Right ventricle myocardium superior (tissue), 1 donor: ENCODE measurements around the gene PFKFB3. TPM values are rescaled to one million over a fixed set of nuclear protein-coding genes. Genes with fewer than 3 reads are reported as not detected.
A peak's percentile ranks its signal among the peaks of the same experiment; 100 is the strongest.
"Not testable (repeated sequence)": the region's sequence is repeated elsewhere in the genome, so short reads cannot be mapped to it uniquely, and the experiment has no call there.

Source experiments
- ATAC-seq: fragments of 200-7000 bp; cut with Tn5 transposase; one replicate; pipeline ENCODE4 v1.9.1; 2020; ENCODE audit warnings: mild to moderate bottlenecking; ENCODE audit not compliant: poor library complexity
- DNase-seq: peaks from one replicate; pipeline ENCODE4 v3.0.0-alpha.2; 2020
- intact Hi-C: fragments of 100-400 bp; cut with DNase I; formaldehyde crosslinking; loops from one replicate; pipeline ENCODE4 v1.11.2; 2022
- total RNA-seq: library from RNA; stranded (reverse); fragmentation: NEBNext Ultra II Directional; extraction: Animal tissue kit (Norgen Biotek cat#: 25700); gene quantifications from one replicate; pipeline ENCODE4 v1.2.1, GENCODE V29; 2021
- donor health status: DM: no; HTN: yes; CAD: no; lungs with severe emphysema.

The PFKFB3 gene
- total RNA-seq, 1 donor from 2014 or later: 24.7 TPM

GRCh38 chr10:6247041-6247712, 44.4 kb downstream of the PFKFB3 start:
- ATAC-seq: peak; percentile 25
- intact Hi-C loops: no loop called here
- DNase-seq: no peak

- intact Hi-C loops, ATAC-seq: not testable (repeated sequence)
- peak; percentile 62 for DNase-seq
These were observed 46.2 kb downstream of the PFKFB3 start for GRCh38 chr10:6248908-6249307.

GRCh38 chr10:6249698-6250097, 47.0 kb downstream of the PFKFB3 start:
- intact Hi-C loops: no loop called here
- ATAC-seq: no peak
- no peak for DNase-seq

- no peak for DNase-seq
- intact Hi-C loops: no loop called here
- no peak for ATAC-seq
These were observed 48.0 kb downstream of the PFKFB3 start for GRCh38 chr10:6250745-6251144.

- ATAC-seq: no peak
- DNase-seq: no peak
- intact Hi-C loops: no loop called here
These were observed 51.5 kb downstream of the PFKFB3 start for GRCh38 chr10:6254201-6254600.

- no peak for DNase-seq
- ATAC-seq: no peak
- intact Hi-C loops: no loop called here
These were observed 52.9 kb downstream of the PFKFB3 start for GRCh38 chr10:6255548-6256061.

GRCh38 chr10:6256439-6256838, 53.7 kb downstream of the PFKFB3 start:
- intact Hi-C loops: no loop called here
- DNase-seq: no peak
- ATAC-seq: no peak

GRCh38 chr10:6259153-6259552, 56.4 kb downstream of the PFKFB3 start:
- intact Hi-C loops: no loop called here
- no peak for DNase-seq
- no peak for ATAC-seq

GRCh38 chr10:6260843-6261242, 58.1 kb downstream of the PFKFB3 start:
- ATAC-seq (no peak), DNase-seq (no peak)
- intact Hi-C loops: no loop called here

GRCh38 chr10:6267941-6268340, 65.2 kb downstream of the PFKFB3 start:
- intact Hi-C loops: no loop called here
- no peak for DNase-seq
- no peak for ATAC-seq

GRCh38 chr10:6269432-6269831, 66.7 kb downstream of the PFKFB3 start:
- ATAC-seq (no peak), DNase-seq (no peak)
- intact Hi-C loops: no loop called here

- ATAC-seq: no peak
- intact Hi-C loops: no loop called here
- no peak for DNase-seq
These were observed 67.5 kb downstream of the PFKFB3 start for GRCh38 chr10:6269953-6270867.

- intact Hi-C loops: no loop called here
- DNase-seq (no peak), ATAC-seq (no peak)
These were observed 68.2 kb downstream of the PFKFB3 start for GRCh38 chr10:6270951-6271350.

GRCh38 chr10:6271663-6272062, 68.9 kb downstream of the PFKFB3 start:
- intact Hi-C loops: no loop called here
- ATAC-seq (no peak), DNase-seq (no peak)

- intact Hi-C loops: no loop called here
- DNase-seq: no peak
- no peak for ATAC-seq
These were observed 69.4 kb downstream of the PFKFB3 start for GRCh38 chr10:6272126-6272525.

GRCh38 chr10:6273351-6273750, 70.6 kb downstream of the PFKFB3 start:
- intact Hi-C loops: no loop called here
- no peak for DNase-seq
- no peak for ATAC-seq

- intact Hi-C loops: no loop called here
- no peak for ATAC-seq
- DNase-seq: no peak
These were observed 71.3 kb downstream of the PFKFB3 start for GRCh38 chr10:6274040-6274439.

- intact Hi-C loops: no loop called here
- DNase-seq (no peak), ATAC-seq (no peak)
These were observed 71.8 kb downstream of the PFKFB3 start for GRCh38 chr10:6274484-6274883.

- DNase-seq: peak; percentile 93
- ATAC-seq: peak; percentile 94
- intact Hi-C loops: no loop called here
These were observed 72.6 kb downstream of the PFKFB3 start for GRCh38 chr10:6275022-6275997.
